Stimulated activated CD8-positive, alpha-beta memory T cell treated with anti-CD3 and anti-CD28 coated beads, Interleukin-4, amount 100 ng/mL, for 24 hours (primary cell): ENCODE data around the gene MRPS7.

ENCODE experiments used
- DNase-seq: peaks from one replicate; pipeline ENCODE4 v3.0.0-alpha.2; 2020; ENCODE audit warnings: low read depth

Gene MRPS7

DNA sequence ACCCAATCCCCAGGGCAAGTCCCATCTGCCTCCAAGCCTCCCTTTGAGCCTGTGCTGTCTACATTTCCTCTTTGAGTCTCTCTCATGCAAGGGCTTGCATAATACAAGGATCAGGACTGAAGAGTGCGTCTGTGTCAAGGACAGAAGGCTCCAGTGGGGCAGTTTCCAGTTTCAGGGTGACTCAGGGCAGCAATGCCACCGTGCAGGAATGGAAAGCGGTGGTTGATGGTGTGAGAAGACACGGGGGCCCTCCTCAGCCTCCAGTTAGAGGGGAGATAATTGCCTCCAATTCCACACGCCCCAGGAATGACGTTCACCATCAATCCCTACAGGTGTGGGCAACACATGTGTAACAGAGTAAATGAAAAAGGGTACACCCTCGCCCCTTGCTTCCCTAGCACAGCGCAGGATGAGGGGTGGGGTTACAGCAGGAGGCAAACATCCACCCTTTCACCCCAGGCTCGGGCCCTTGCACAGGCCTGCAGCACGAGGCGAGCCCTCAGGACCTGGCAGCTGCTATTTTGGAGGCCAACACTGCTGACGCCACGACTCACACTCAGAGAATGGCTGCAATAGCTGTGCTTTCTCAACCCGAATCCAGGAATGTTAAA, 52.4 kb downstream of the MRPS7 start:
- DNase-seq = no peak

DNA sequence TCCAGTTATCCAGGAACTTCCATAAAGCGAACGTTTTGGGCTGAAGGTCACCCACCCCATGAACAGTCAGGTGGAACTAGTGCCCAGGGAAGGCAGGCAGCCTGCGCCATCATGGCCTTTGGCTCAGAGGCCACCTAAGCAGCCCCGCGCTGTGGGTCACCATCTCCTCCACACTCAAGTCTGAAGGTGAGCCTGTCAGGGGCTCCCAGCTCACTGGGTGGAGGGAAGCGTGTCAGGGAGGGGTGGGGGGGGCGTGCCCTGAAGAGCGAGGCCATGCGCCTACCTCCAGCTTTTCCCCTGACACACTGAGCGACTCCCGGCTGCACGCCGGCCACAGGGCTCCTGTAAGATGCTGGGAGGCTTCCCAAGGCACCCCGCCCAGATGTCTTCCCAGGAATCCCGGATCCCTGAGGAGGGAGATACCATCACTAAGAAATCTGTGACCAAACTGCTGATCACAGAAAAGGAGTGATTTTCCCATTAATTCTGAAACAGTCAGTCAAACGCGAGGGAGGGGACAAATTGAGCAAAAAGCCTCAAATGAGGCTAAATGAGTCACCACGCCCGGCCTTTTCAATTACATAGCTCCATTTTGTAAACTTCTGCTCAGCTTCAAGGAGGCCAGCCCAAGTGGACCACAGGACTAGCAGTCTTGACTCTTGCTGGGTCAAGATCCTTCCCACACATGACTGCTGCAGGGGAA, 54.0 kb downstream of the MRPS7 start:
- no peak for DNase-seq
